Activated CD4-positive, alpha-beta memory T cell treated with anti-CD3 and anti-CD28 coated beads, Interleukin-2, amount 10 ng/mL, durations not matched to agents 7 days and 5 days (primary cell): ENCODE measurements around the gene NUAK2. TPM values are rescaled to one million over a fixed set of nuclear protein-coding genes. Genes with fewer than 3 reads are reported as not detected.
"Not testable (repeated sequence)": the region's sequence is repeated elsewhere in the genome, so short reads cannot be mapped to it uniquely, and the experiment has no call there.

ENCODE experiments used
- CTCF ChIA-PET: fragments of 350-600 bp; sonication (Branson Sonifier 250); formaldehyde crosslinking; loops from one replicate; lab custom pipeline; 2021; ENCODE audit warnings: antibody characterized with exemption, inconsistent platforms; lab: Charles Lee
- POLR2A ChIA-PET: fragments of 350-600 bp; sonication (Branson Sonifier 250); formaldehyde crosslinking; loops from one replicate; lab custom pipeline; 2021; ENCODE audit warnings: antibody characterized with exemption; lab: Charles Lee
- DNase-seq: peaks from one replicate; pipeline ENCODE4 v3.0.0-alpha.2; 2020
- H3K27ac Mint-ChIP-seq: one replicate; pipeline ENCODE4 v1.8.0; 2021; ENCODE audit warnings: mild to moderate bottlenecking, mixed read lengths
- H3K27me3 Mint-ChIP-seq: one replicate; pipeline ENCODE4 v1.8.0; 2021; ENCODE audit warnings: mixed read lengths
- H3K36me3 Mint-ChIP-seq: one replicate; pipeline ENCODE4 v1.8.0; 2021; ENCODE audit warnings: low read depth, mixed read lengths
- H3K4me1 Mint-ChIP-seq: one replicate; pipeline ENCODE4 v1.8.0; 2021; ENCODE audit warnings: mixed read lengths
- H3K4me3 Mint-ChIP-seq: one replicate; pipeline ENCODE4 v1.8.0; 2021; ENCODE audit warnings: mild to moderate bottlenecking, mixed read lengths
- H3K9me3 Mint-ChIP-seq: one replicate; pipeline ENCODE4 v1.8.0; 2021; ENCODE audit warnings: mixed read lengths
- total RNA-seq, 2 experiments: library from RNA; stranded (reverse); gene quantifications; one replicate each; pipeline ENCODE4 v1.2.3, GENCODE V29; 2021

The NUAK2 gene
- total RNA-seq, 2 experiments from 2014 or later: 12.4 to 13.0 TPM

DNA sequence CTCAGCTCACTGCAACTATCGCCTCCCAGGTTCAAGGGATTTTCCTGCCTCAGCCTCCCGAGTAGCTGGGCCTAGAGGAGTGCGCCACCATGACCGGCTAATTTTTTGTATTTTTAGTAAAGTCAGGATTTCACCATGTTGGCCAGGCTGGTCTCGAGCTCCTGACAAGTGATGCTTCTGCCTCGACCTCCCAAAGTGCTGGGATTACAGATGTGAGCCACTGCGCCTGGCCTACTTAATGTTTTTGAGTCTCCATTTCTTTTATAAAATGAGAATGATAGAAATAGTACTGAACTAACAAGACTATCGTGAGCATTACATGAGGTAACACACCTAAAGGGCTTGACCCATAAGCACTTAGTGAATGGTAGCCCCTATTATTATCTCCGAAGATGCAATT, 21.4 kb downstream of the NUAK2 start:
- POLR2A ChIA-PET: interaction anchor here (0.6 to 1.6 kb wide), 2 partner anchors 12 to 40 kb away, joined by 3 to 4 read pairs; no protein-coding TSS in a partner anchor
- Mint-ChIP-seq H3K27ac (no peak overlapping the region), H3K9me3 (no peaks in the 10 kb centered on the region), H3K36me3 (peaks cover 22% of the 10 kb centered on the region), H3K4me1 (peaks cover 18% of the 10 kb centered on the region), H3K27me3 (peaks cover 5% of the 10 kb centered on the region), H3K4me3 (no peak overlapping the region)
- no peak for DNase-seq
- CTCF ChIA-PET: interaction anchor here (1.5 kb wide), 1 partner anchor 27 kb away, joined by 4 read pairs; no protein-coding TSS in a partner anchor

DNA sequence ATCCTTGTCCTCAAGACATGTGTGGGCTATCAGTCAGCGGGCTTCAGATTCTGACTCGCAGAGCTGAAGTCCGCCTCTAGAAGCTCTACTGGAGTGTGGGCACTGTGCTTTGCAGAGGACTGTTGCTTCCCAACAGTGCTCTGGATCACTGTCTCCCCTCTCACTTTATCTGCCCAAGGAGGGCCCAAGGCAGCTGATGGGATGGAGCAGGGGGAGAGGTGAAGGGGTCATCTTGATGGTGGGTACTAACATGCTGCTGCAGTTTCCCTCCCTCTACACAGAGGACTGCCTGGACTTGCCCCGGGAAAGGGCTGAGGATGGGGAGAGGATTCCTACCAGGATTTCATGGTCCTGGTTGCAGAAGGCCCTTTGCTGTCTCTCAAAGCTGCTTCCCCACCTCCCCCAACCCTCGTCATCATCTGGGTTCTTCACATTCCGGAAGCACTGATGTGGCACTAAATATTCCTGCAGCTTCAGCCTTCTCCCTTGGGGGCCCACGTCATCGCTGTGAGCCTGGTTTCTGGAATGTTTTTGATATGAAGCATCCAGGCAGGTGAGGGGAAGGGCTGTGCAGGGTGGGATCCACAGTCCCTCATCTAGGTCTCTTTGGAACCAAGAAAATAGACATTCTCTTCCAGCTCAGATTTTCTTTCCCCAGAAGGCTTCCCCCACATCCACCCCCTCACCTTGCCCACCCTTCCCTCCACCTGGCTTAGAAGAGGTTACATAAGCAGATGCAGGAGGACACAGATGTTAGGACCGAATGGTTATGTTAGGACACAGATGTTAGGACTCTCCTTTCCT, 23.2 kb downstream of the NUAK2 start:
- ChIA-PET POLR2A (interaction anchor here (0.7 to 1.6 kb wide), 2 partner anchors 9 to 10 kb away, joined by 3 to 4 read pairs; no protein-coding TSS in a partner anchor), CTCF (interaction anchor here (0.6 to 1.9 kb wide), 5 partner anchors 12 to 101 kb away, joined by 3 to 9 read pairs (median 4); no protein-coding TSS in a partner anchor)
- Mint-ChIP-seq H3K27ac (no peak overlapping the region), H3K36me3 (peaks cover 10% of the 10 kb centered on the region), H3K4me1 (peaks cover 14% of the 10 kb centered on the region), H3K4me3 (no peak overlapping the region), H3K9me3 (no peaks in the 10 kb centered on the region), H3K27me3 (peaks cover 8% of the 10 kb centered on the region)
- no peak for DNase-seq

DNA sequence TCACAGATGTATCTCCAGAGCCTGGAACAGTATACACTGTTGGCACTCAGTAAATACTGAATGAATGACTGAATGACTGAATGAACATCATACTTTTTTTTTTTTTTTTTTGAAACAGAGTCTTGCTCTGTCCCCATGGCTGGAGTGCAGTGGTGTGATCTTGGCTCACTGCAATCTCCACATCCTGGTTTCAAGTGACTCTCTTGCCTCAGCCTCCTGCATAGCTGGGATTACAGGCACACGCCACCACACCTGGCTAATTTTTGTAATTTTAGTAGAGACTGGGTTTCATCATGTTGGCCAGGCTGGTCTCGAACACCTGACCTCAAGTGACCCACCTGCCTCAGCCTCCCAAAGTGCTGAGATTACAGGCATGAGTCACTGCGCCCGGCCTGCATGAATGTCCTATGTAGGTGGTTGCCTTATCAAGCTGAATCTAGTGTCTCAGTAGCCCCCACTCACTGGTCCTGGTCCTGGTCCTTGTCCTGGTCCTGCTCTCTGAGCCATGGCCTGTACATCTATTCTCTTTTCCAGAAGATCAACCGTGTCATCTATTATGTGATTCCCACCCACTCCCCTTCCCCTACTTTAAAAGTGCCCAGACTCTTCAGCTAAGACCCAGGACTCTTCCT, 23.9 kb downstream of the NUAK2 start:
- H3K27ac Mint-ChIP-seq, DNase-seq, H3K36me3 Mint-ChIP-seq, H3K4me3 Mint-ChIP-seq, H3K9me3 Mint-ChIP-seq: not testable (repeated sequence)
- Mint-ChIP-seq H3K4me1 (peaks cover 14% of the 10 kb centered on the region), H3K27me3 (peaks cover 11% of the 10 kb centered on the region)
- ChIA-PET CTCF (interaction anchor here (0.8 to 1.9 kb wide), 4 partner anchors 11 to 28 kb away, joined by 3 to 9 read pairs (median 4); no protein-coding TSS in a partner anchor), POLR2A (interaction anchor here (0.7 kb wide), 1 partner anchor 9 kb away, joined by 3 read pairs; no protein-coding TSS in a partner anchor)

DNA sequence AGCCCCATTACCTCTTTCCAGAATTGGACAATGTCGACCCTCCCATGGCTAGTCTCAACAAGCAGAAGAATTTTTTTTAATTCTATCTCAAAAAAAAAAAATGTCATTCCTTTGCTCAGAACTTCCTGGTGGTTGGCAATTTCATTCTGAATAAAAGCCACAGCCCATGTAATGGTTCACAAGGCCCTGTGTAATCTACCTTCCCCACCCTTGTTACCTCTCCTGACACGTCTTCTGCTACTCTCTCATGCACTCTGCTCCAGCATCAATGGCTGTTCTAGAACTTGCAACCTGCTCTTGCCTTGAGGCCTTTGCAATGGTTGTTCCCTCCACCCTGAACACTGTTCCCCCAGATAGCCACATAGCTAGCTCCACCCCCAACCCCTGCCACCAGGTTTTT, 25.4 kb downstream of the NUAK2 start:
- Mint-ChIP-seq H3K27me3 (peaks cover 11% of the 10 kb centered on the region), H3K27ac (no peak overlapping the region), H3K4me1 (peaks cover 14% of the 10 kb centered on the region), H3K36me3 (no peaks in the 10 kb centered on the region), H3K4me3 (no peak overlapping the region), H3K9me3 (no peaks in the 10 kb centered on the region)
- POLR2A ChIA-PET: interaction anchor here (3.2 kb wide), 1 partner anchor 11 kb away, joined by 20 read pairs; no protein-coding TSS in a partner anchor
- DNase-seq: no peak
- CTCF ChIA-PET: interaction anchor here (2.5 kb wide), 1 partner anchor 23 kb away, joined by 11 read pairs; no protein-coding TSS in a partner anchor

DNA sequence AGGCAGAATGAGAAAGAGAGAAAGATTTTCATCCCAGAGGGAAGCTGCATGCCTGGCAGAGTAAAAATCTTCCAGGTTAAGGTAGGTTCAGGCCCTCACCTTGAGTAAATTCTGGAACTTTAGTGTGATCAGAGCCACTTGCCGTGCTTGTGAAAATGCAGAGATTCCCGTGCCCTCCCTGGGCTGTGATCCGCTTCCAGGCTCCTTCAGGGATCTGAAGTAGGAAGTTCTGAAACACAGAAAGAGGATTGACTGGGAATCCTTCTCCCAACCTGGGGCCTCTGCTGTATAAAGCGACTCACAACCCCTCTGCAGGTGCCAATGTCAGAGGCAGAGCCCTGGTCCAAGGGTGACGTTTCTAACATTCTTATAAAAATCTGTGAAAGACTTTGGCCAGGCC, 26.6 kb downstream of the NUAK2 start:
- no peak for DNase-seq
- CTCF ChIA-PET: interaction anchor here (0.8 to 2.5 kb wide), 5 partner anchors 19 to 31 kb away, joined by 3 to 11 read pairs (median 3); no protein-coding TSS in a partner anchor
- Mint-ChIP-seq H3K4me1 (peaks cover 15% of the 10 kb centered on the region), H3K36me3 (no peaks in the 10 kb centered on the region), H3K9me3 (no peaks in the 10 kb centered on the region), H3K27me3 (peaks cover 9% of the 10 kb centered on the region), H3K4me3 (no peak overlapping the region), H3K27ac (no peak overlapping the region)
- POLR2A ChIA-PET: interaction anchor here (0.8 to 3.2 kb wide), 3 partner anchors 10 to 24 kb away, joined by 3 to 20 read pairs (median 3); no protein-coding TSS in a partner anchor

DNA sequence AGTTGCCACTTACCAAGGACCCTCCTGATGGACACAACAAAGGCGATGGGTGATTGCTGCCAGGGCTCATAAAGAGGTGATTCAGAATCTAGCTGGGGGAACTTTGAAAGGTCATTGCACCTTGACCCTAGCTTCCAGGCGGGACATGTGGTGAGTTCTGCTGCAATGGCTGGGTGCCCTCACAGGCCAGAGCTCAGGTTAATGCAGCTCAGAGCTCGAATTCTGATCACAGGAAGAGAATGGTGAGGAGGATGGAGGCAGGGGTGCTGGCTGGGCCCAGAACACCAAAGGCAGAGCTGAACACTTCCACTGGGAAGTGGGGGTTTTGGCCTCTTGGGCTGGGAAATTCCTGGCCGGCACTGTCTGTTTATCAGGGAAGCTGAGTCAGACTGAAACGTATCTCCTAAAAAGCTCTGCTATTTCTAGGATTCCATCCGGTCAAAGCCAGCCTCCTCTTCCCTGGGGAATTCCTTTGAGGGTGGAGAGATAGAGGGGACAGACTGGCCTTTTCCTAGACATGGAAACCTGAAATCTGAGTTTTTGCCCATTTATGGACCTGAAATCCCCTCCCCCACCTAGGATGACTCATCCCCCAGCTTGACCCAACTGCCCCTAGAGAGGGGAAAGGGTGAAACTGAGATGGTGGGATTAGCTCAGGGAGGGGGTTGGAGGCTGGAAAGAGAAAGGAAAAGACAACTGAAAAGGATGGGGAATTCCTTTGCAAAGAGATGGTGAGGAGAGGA, 27.2 kb downstream of the NUAK2 start:
- DNase-seq: no peak
- no peak overlapping the region for H3K27ac Mint-ChIP-seq
- CTCF ChIA-PET: interaction anchor here (0.9 to 2.5 kb wide), 5 partner anchors 10 to 31 kb away, joined by 3 to 11 read pairs (median 3); no protein-coding TSS in a partner anchor
- peaks cover 9% of the 10 kb centered on the region for H3K27me3 Mint-ChIP-seq
- H3K36me3 Mint-ChIP-seq: no peaks in the 10 kb centered on the region
- H3K9me3 Mint-ChIP-seq: no peaks in the 10 kb centered on the region
- no peak overlapping the region for H3K4me3 Mint-ChIP-seq
- POLR2A ChIA-PET: interaction anchor here (0.8 to 3.2 kb wide), 3 partner anchors 9 to 24 kb away, joined by 3 to 20 read pairs (median 3); no protein-coding TSS in a partner anchor
- peaks cover 17% of the 10 kb centered on the region for H3K4me1 Mint-ChIP-seq

DNA sequence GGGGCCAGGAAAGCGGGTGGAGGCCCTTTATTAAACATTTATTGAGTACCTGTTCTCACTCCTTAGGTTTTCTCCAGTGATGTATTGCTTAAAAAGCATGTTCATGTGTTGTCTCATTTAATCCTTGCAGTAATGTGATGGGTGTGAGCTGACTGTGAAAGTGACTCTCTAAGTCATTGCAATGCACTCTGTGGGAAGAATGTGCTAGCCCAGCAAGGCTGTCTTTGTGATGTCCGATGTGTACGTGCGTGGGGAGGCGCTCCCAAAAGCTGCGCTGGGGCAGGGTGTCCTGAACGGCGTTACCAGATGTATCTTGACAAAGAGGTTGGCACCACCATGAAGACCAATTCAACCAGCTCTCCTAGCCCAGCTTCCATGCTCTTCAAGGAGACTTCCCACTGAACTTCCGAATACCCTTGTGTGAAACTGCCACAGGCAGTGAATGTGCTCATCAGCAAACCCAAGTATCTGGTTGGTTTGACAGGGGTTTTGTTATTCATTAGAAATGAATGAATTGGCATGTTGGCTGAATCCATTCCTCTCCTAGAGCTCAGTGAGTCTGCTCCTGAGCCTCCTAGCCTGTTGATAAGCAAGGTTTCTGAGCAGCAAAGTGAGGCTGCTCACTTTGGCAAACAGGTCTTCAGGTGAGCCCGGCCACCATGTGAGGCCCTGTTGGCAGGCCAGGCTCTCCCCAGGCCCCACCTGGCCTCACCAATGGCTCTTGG, 28.0 kb downstream of the NUAK2 start:
- Mint-ChIP-seq H3K36me3 (no peaks in the 10 kb centered on the region), H3K4me1 (peaks cover 24% of the 10 kb centered on the region), H3K27me3 (peaks cover 9% of the 10 kb centered on the region), H3K27ac (no peak overlapping the region), H3K4me3 (no peak overlapping the region), H3K9me3 (no peaks in the 10 kb centered on the region)
- POLR2A ChIA-PET: interaction anchor here (3.2 kb wide), 1 partner anchor 8 kb away, joined by 20 read pairs; no protein-coding TSS in a partner anchor
- CTCF ChIA-PET: interaction anchor here (1.1 to 1.3 kb wide), 3 partner anchors 9 to 32 kb away, joined by 3 to 5 read pairs (median 3); no protein-coding TSS in a partner anchor
- DNase-seq: no peak

DNA sequence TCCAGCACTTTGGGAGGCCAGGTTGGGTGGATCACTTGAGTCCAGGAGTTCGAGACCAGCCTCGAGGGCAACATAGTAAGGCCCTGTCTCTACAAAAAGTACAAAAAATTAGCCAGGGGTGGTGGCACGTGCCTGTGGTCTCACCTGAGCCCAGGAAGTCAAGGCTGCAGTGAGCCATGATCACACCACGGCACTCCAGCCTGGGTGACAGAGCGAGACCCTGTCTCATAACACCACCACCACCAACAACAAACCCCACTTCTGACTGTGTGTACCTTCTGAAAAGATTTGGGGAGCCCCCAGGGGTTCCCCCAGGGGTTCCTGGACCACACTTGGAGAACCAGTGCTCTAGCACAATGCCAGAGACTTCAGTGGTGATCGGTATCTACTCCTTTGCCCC, 29.9 kb downstream of the NUAK2 start:
- ChIA-PET CTCF (interaction anchor here (1.1 kb wide), 1 partner anchor 34 kb away, joined by 4 read pairs; no protein-coding TSS in a partner anchor), POLR2A (no interaction called here)
- Mint-ChIP-seq H3K4me3 (no peak overlapping the region), H3K27me3 (peaks cover 9% of the 10 kb centered on the region), H3K4me1 (peaks cover 41% of the 10 kb centered on the region), H3K9me3 (no peaks in the 10 kb centered on the region), H3K36me3 (peaks cover under 1% of the 10 kb centered on the region), H3K27ac (no peak overlapping the region)
- no peak for DNase-seq

DNA sequence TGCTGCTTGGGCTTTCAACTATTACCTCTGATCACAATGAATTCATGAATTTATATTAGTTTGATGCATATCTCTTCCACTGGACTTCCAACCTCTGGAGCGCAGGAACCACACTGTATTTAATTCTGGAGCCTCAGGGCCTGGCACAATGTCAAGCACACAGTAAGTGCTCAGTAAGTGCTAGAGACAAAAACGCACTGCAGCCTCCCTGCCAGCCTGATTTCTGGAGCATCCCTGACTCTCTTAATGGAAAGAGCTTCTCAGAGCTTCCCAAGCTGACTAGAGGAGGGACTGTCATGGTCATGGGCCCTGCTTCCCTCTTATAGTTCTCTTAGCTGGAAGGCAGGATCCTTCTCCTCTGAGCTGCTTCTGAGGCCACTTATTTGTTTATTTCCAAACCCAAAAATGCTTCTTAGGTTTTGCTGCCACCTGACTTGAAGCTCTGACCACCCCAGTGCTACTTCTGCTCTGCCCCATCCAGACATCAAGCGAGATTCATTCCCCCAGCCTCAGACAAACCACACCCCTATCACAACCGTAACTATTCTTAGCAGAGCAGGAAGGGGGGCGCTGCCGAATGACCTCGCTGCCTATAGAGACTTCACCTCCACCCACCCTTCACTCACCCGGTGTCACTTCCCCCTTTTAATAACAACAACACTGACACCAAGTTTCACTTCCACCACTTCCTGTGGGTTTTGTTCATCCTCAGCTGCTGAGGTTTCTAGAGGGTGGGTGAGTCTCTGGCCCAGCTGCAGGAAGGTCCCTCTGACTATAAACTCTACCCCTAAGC, 33.6 kb downstream of the NUAK2 start:
- Mint-ChIP-seq H3K36me3 (peaks cover 3% of the 10 kb centered on the region), H3K4me3 (peak overlapping the region; percentile 56), H3K9me3 (no peaks in the 10 kb centered on the region), H3K27me3 (peaks cover 7% of the 10 kb centered on the region), H3K4me1 (peaks cover 65% of the 10 kb centered on the region), H3K27ac (peak overlapping the region; percentile 91)
- ChIA-PET POLR2A (interaction anchor here (0.9 to 9.8 kb wide), 11 partner anchors 8 to 774 kb away, joined by 3 to 234 read pairs (median 5); partner anchors contain the start of genes NUAK2 and RAB29), CTCF (interaction anchor here (0.6 to 8.3 kb wide), 7 partner anchors 8 to 60 kb away, joined by 3 to 201 read pairs (median 6); partner anchors contain the start of genes NUAK2 and TMCC2)
- DNase-seq: peak; percentile 89

DNA sequence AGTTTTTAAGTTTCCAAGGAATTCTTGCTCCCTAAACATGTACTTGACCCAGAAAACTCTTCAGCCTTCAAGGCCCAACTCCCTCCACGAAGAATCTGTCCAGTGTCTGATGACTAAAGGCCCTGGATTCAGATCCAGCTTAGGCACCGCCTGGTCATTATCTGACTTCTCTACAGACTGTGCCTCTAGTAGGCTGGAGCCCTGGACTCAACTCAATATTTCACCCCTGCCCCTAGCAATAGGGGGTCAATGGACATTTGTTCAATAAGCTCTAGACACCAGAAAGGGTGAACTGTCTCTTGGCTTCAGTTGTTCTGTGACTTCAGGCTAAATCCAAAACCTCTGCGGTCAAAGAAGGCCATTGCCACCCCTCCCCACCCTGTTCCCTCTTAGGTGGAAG, 34.5 kb downstream of the NUAK2 start:
- peak overlapping the region; percentile 77 for H3K4me3 Mint-ChIP-seq
- H3K4me1 Mint-ChIP-seq: peaks cover 73% of the 10 kb centered on the region
- CTCF ChIA-PET: interaction anchor here (1.0 to 8.3 kb wide), 5 partner anchors 14 to 59 kb away, joined by 3 to 201 read pairs (median 6); partner anchors contain the start of genes NUAK2 and TMCC2

More for the DNA sequence above, 34.5 kb downstream of the NUAK2 start:
- peak overlapping the region; percentile 91 for H3K27ac Mint-ChIP-seq
- no peak for DNase-seq
- H3K36me3 Mint-ChIP-seq: peaks cover 3% of the 10 kb centered on the region
- peaks cover 14% of the 10 kb centered on the region for H3K27me3 Mint-ChIP-seq
- POLR2A ChIA-PET: interaction anchor here (1.3 to 9.8 kb wide), 5 partner anchors 9 to 488 kb away, joined by 4 to 234 read pairs (median 37); partner anchors contain the start of genes NUAK2 and RAB29
- H3K9me3 Mint-ChIP-seq: no peaks in the 10 kb centered on the region
